ENCODE results near the gene MBNL1.

- TF ChIP-seq POLR2A (IDR thresholded peaks at IDR 0.05; ENCODE audit: low read length) = no peak
- no peak for TF ChIP-seq GATA1 (IDR thresholded peaks at IDR 0.05; ENCODE audit: low read depth, low read length)
Observed at GRCh38 chr3:152474585-152474984, 205.9 kb downstream of the MBNL1 start.

All from erythroblast (primary cell).